NOMO-1 treated with dmso at 0.1 percent for 144 hours (cell line): Measurements from ENCODE around the gene CDK14.

Experiments
- DNase-seq: peaks from one replicate; lab custom pipeline; 2025; ENCODE audit not compliant: unreplicated experiment; lab: John Stamatoyannopoulos, UW

The CDK14 gene

GRCh38 chr7:91039033-91039432 is 442.9 kb downstream of the CDK14 start:
- DNase-seq = no peak

GRCh38 chr7:91041141-91041540 is 445.0 kb downstream of the CDK14 start:
- DNase-seq = no peak

- no peak for DNase-seq
Observed at GRCh38 chr7:91041901-91042484, 445.9 kb downstream of the CDK14 start.

- DNase-seq = no peak
Observed at GRCh38 chr7:91043186-91043585, 447.1 kb downstream of the CDK14 start.

- DNase-seq = no peak
Observed at GRCh38 chr7:91043924-91044645, 448.0 kb downstream of the CDK14 start.

- DNase-seq = no peak
Observed at GRCh38 chr7:91045606-91046005, 449.5 kb downstream of the CDK14 start.

GRCh38 chr7:91046322-91047089 is 450.4 kb downstream of the CDK14 start:
- no peak for DNase-seq

GRCh38 chr7:91047636-91048035 is 451.5 kb downstream of the CDK14 start:
- DNase-seq = no peak

GRCh38 chr7:91050677-91051076 is 454.6 kb downstream of the CDK14 start:
- DNase-seq = peak; percentile 70

- DNase-seq = no peak
Observed at GRCh38 chr7:91051966-91052365, 455.8 kb downstream of the CDK14 start.

- no peak for DNase-seq
Observed at GRCh38 chr7:91054374-91054773, 458.3 kb downstream of the CDK14 start.

GRCh38 chr7:91055219-91055618 is 459.1 kb downstream of the CDK14 start:
- DNase-seq = no peak

GRCh38 chr7:91062713-91063112 is 466.6 kb downstream of the CDK14 start:
- DNase-seq = no peak

- no peak for DNase-seq
Observed at GRCh38 chr7:91064052-91064451, 467.9 kb downstream of the CDK14 start.

- no peak for DNase-seq
Observed at GRCh38 chr7:91064938-91065337, 468.8 kb downstream of the CDK14 start.

GRCh38 chr7:91066627-91067026 is 470.5 kb downstream of the CDK14 start:
- no peak for DNase-seq

GRCh38 chr7:91067242-91067641 is 471.1 kb downstream of the CDK14 start:
- DNase-seq = no peak

GRCh38 chr7:91068136-91068795 is 472.1 kb downstream of the CDK14 start:
- DNase-seq = no peak

- no peak for DNase-seq
Observed at GRCh38 chr7:91069146-91069545, 473.0 kb downstream of the CDK14 start.

GRCh38 chr7:91079487-91079886 is 483.4 kb downstream of the CDK14 start:
- no peak for DNase-seq

GRCh38 chr7:91080351-91080750 is 484.2 kb downstream of the CDK14 start:
- no peak for DNase-seq

GRCh38 chr7:91082038-91082437 is 485.9 kb downstream of the CDK14 start:
- DNase-seq = no peak
